ENCODE measurements around the gene MACROD2. TPM values are rescaled to one million over a fixed set of nuclear protein-coding genes. Genes with fewer than 3 reads are reported as not detected.

Gene MACROD2
- total RNA-seq, 4 donors from 2014 or later = 4.0 to 14.1 (median 10.4) TPM

GRCh38 chr20:16014436-16014835 lies 2019.1 kb downstream of the MACROD2 start:
- TF ChIP-seq POLR2A (IDR thresholded peaks at IDR 0.05) = no peak
- TF ChIP-seq, protein P1, sequence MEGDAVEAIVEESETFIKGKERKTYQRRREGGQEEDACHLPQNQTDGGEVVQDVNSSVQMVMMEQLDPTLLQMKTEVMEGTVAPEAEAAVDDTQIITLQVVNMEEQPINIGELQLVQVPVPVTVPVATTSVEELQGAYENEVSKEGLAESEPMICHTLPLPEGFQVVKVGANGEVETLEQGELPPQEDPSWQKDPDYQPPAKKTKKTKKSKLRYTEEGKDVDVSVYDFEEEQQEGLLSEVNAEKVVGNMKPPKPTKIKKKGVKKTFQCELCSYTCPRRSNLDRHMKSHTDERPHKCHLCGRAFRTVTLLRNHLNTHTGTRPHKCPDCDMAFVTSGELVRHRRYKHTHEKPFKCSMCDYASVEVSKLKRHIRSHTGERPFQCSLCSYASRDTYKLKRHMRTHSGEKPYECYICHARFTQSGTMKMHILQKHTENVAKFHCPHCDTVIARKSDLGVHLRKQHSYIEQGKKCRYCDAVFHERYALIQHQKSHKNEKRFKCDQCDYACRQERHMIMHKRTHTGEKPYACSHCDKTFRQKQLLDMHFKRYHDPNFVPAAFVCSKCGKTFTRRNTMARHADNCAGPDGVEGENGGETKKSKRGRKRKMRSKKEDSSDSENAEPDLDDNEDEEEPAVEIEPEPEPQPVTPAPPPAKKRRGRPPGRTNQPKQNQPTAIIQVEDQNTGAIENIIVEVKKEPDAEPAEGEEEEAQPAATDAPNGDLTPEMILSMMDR (IDR thresholded peaks at IDR 0.05) = no peak
- no peak for TF ChIP-seq EP300 (IDR thresholded peaks at IDR 0.05)
- Histone ChIP-seq H3K4me1 (no peaks in the 10 kb centered on the region), H3K4me3 (no peak overlapping the region), H3K9me3 (no peaks in the 10 kb centered on the region), H3K27me3 (no peaks in the 10 kb centered on the region), H3K27ac (no peak overlapping the region), H3K36me3 (no peaks in the 10 kb centered on the region)
- no peak for DNase-seq (ENCODE audit: low spot score in 2 of 2)
- WGBS, 2 donors = 67 to 86% methylated on average over 2 of the region's 2 CpGs

DNA sequence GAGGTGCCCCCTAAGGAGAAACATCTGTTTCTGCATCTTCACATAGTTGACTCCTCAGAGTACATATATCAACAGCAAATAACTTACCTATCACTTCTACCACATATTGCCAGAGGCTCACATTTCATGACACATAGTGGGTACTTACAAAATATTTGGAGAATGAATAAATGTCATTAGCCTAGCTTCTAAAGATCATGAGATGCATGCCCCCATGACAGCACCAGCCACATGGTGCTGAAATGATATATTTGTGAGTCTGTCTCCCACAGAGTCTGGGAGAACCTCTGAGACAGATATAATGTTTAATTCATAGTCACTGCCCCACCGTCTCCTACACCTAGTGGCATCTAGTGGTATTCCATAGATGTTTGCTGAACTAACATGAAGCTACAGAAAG lies 2022.3 kb downstream of the MACROD2 start:
- 81 to 83% methylated on average over 1 of the region's 1 CpG for WGBS, 2 donors
- DNase-seq (ENCODE audit: low spot score in 2 of 2) = no peak
- no peaks in the 10 kb centered on the region for H3K9me3 ChIP-seq

DNA sequence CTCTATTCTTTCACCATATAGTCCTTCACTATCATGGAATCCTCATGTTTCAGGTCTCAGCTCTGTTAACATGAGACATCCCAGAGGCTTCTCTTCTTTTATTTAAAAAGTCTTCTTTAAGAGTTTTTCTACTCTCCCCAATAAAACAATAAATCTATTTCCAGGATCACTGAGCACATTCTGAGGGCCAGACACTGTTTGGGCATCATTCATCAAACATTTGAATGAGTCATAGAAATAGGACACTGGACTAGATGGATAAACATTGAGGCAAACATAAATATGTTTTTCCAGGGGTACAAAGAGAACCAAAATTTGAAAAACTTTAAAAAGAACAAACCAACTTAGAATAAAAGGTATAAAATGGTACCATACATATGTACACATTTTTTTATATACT lies 2023.6 kb downstream of the MACROD2 start:
- no peak overlapping the region for H3K4me3 ChIP-seq
- DNase-seq (ENCODE audit: low spot score in 2 of 2) = no peak
- no peaks in the 10 kb centered on the region for H3K27me3 ChIP-seq
- no peaks in the 10 kb centered on the region for H3K9me3 ChIP-seq
- H3K36me3 ChIP-seq = no peaks in the 10 kb centered on the region
- no peak overlapping the region for H3K27ac ChIP-seq
- H3K4me1 ChIP-seq = no peaks in the 10 kb centered on the region
- TF ChIP-seq, protein P1 (IDR thresholded peaks at IDR 0.05) = no peak
- TF ChIP-seq POLR2A (IDR thresholded peaks at IDR 0.05) (no peak), EP300 (IDR thresholded peaks at IDR 0.05) (no peak)

More for the DNA sequence above, 2022.3 kb downstream of the MACROD2 start:
- H3K27me3 ChIP-seq = no peaks in the 10 kb centered on the region
- H3K36me3 ChIP-seq = no peaks in the 10 kb centered on the region
- H3K27ac ChIP-seq = no peak overlapping the region
- H3K4me1 ChIP-seq = no peaks in the 10 kb centered on the region
- no peak overlapping the region for H3K4me3 ChIP-seq
- TF ChIP-seq, protein P1 (IDR thresholded peaks at IDR 0.05) = no peak
- TF ChIP-seq POLR2A (IDR thresholded peaks at IDR 0.05) = no peak
- no peak for TF ChIP-seq EP300 (IDR thresholded peaks at IDR 0.05)

DNA sequence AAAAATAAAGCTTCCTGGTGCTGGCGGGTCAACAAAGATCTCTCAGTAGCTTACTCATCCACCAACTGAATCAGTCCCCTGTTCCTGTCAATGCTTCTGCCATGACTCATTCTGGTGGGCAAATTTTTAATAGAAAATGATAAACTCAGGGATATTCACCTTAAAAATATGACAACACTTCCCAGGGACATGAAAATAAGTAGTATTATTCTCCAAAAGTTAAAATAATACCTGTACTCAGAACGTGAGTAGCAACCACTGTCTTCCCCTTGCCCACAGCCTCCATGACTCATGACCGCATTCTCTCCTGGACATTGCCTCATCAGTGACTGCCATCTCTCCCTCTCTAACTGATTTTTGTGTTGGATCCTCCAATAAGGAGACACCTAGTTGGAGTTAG lies 2025.7 kb downstream of the MACROD2 start:
- no peaks in the 10 kb centered on the region for H3K36me3 ChIP-seq
- no peak overlapping the region for H3K27ac ChIP-seq
- no peak for DNase-seq (ENCODE audit: low spot score in 2 of 2)
- TF ChIP-seq EP300 (IDR thresholded peaks at IDR 0.05) (no peak), POLR2A (IDR thresholded peaks at IDR 0.05) (no peak)
- TF ChIP-seq, protein P1 (IDR thresholded peaks at IDR 0.05) = no peak
- 57 to 59% methylated on average over 3 of the region's 3 CpGs for WGBS, 2 donors
- no peaks in the 10 kb centered on the region for H3K9me3 ChIP-seq
- no peaks in the 10 kb centered on the region for H3K27me3 ChIP-seq
- no peak overlapping the region for H3K4me3 ChIP-seq
- H3K4me1 ChIP-seq = peaks cover 0 to 5% (median 0%) of the 10 kb centered on the region in 4 donors

GRCh38 chr20:16025084-16025483 lies 2029.8 kb downstream of the MACROD2 start:
- Histone ChIP-seq H3K27me3 (no peaks in the 10 kb centered on the region), H3K36me3 (no peaks in the 10 kb centered on the region), H3K27ac (no peak overlapping the region), H3K4me3 (no peak overlapping the region), H3K9me3 (no peaks in the 10 kb centered on the region), H3K4me1 (peaks cover 0 to 5% (median 0%) of the 10 kb centered on the region in 4 donors)
- 67% methylated on average over 1 of the region's 1 CpG for WGBS, 2 donors
- DNase-seq (ENCODE audit: low spot score in 2 of 2) = no peak
- TF ChIP-seq, protein P1 (IDR thresholded peaks at IDR 0.05) = no peak
- no peak for TF ChIP-seq POLR2A (IDR thresholded peaks at IDR 0.05)
- TF ChIP-seq EP300 (IDR thresholded peaks at IDR 0.05) = no peak

Data from tibial nerve (tissue), 4 donors.